Measurements from ENCODE around the gene ELOVL5.

Gene ELOVL5, protein sequence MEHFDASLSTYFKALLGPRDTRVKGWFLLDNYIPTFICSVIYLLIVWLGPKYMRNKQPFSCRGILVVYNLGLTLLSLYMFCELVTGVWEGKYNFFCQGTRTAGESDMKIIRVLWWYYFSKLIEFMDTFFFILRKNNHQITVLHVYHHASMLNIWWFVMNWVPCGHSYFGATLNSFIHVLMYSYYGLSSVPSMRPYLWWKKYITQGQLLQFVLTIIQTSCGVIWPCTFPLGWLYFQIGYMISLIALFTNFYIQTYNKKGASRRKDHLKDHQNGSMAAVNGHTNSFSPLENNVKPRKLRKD

DNA sequence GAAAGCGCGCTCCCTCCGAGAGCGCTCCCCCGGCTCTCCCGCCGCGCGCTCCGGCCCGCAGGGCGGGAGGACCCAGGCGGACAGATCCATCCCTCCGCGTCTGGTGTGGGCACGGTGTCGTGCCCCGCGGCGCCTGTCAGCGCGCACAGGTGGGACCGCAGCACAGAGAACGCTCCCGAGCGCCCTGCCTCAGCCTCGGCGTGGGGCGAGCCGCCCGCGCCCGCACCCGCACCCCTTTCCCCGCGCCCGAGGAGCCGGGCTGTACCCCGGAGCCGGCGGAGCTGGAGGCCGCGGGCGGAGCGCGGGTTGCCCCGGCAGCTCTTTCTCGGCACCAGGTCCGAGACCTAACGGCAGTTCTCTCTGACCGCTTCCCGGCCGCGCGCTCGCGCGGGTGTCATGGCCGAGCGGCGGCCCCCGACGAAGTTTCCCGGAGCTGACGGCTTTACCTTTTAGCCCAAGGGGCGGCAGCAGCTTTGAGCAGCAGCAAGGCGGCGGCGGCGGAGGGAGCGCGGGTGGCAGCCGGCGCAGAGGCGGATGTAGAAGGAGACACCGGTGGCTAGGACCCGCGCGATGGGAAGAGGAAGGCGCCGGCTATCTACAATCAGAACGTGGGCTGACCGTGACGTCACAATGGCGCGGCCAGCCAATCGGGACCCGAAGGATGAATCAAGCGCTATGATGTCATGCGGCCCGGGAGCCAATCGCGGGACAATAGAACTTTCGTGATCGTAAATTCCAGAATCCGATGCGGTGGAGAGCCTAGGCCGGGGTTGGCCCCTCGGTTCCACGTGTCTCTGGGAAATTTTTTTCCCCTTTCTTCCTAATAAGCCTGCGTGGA, at the start of gene ELOVL5:
Gene ELOVL5 (minus strand): TSS at position 580 of the 838 bp plus-strand sequence. CDS start 53,251 bp downstream, outside the sequence.
- TF ChIP-seq, protein P1, sequence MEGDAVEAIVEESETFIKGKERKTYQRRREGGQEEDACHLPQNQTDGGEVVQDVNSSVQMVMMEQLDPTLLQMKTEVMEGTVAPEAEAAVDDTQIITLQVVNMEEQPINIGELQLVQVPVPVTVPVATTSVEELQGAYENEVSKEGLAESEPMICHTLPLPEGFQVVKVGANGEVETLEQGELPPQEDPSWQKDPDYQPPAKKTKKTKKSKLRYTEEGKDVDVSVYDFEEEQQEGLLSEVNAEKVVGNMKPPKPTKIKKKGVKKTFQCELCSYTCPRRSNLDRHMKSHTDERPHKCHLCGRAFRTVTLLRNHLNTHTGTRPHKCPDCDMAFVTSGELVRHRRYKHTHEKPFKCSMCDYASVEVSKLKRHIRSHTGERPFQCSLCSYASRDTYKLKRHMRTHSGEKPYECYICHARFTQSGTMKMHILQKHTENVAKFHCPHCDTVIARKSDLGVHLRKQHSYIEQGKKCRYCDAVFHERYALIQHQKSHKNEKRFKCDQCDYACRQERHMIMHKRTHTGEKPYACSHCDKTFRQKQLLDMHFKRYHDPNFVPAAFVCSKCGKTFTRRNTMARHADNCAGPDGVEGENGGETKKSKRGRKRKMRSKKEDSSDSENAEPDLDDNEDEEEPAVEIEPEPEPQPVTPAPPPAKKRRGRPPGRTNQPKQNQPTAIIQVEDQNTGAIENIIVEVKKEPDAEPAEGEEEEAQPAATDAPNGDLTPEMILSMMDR (IDR thresholded peaks at IDR 0.05), result no peak

DNA sequence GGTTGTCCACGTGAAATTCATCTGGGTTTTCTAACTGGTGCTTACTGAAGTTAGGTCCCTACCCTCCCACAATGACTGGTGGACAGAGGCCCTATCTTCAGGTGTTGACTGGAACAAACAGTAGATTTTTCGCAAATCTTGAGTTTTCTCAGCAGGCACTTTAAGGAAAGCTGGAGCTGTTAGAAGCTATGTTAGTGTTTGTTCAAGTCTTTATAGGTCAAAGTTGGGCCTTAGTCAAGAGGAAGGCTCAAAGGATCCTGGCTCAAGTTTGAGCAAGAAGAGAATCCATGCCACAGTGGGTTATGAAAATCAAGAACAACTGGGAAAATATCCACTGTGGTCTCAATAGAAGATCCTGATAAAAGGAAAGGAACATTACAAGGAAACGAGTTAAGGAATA, 48.5 kb upstream of the ELOVL5 start:
- TF ChIP-seq, protein P1 (IDR thresholded peaks at IDR 0.05), result no peak

DNA sequence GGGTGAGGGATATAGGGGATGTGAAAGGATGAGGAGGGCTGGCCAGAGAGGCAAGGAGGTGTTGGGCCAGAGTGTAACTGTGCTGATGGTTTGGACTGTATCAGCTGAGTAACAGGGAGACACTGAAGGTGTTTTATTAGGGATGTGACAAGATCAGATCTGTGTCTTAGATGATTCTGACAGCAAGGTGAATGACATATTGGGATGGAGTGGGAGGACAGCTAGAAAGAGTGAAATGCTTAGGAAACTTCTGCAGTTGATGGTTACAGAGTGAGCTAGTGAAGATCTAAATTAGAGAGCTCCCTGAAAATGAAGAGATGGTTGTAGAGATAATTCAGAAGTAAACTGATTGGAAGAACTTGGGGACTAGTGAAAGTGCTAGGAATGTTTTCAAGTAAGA, 47.2 kb upstream of the ELOVL5 start:
- TF ChIP-seq, protein P1 (IDR thresholded peaks at IDR 0.05), result no peak

DNA sequence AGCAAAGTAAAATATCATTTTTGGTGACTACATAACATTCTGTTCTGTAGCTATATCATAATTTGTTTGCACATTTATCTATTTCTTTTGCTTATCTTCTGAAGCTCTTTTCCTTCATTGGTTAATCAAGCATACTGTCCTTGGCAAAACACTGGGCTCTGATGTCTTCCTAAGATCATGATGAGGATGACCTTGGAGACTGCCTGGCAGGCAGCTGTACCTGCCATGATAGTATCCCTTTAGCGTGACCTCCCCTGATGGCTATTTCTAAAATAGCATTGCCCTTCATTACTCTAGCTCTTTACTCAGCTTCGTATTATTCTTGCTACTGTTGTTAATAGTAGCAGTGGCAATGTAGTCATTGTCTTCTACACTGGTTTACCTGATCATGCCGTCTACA, 46.0 kb upstream of the ELOVL5 start:
- TF ChIP-seq, protein P1 (IDR thresholded peaks at IDR 0.05), result no peak

DNA sequence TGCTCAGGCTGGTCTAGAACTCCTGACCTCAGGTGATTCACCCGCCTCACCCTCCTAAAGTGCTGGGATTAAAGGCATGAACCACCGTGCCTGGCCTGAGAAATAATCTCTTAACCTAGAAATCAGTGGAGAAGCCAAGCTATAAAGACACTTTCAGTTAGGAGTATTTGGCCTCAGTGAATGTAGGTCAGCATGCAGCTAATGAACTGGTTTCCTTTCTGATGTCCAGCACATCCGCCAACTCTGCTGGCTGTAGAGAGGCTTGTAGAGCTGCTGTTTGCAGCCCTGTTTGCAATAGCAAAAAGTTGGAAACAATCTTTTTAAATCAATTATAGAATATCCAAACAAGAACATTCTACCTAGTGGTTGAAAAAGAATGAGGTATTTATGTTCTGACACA, 42.4 kb upstream of the ELOVL5 start:
- TF ChIP-seq, protein P1 (IDR thresholded peaks at IDR 0.05), result no peak

DNA sequence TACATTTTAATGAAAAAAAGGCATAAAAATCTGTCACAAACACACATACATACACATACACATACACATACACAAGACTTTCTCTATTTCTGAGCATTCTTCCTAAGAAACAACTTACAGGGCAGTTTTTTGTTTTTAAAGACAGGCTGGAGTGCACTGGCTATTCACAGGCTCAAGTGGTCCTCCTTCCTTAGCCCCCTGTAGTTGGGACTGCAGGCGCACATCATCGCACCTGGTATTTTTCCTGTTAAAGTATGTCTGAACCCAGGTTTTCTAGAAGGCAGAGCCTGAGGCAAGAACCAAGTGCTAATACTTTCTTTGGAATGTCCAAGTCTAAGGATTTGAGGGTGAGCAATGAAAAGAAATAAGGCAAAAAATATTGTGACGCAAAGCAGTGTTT, 41.3 kb upstream of the ELOVL5 start:
- TF ChIP-seq, protein P1 (IDR thresholded peaks at IDR 0.05), result no peak

DNA sequence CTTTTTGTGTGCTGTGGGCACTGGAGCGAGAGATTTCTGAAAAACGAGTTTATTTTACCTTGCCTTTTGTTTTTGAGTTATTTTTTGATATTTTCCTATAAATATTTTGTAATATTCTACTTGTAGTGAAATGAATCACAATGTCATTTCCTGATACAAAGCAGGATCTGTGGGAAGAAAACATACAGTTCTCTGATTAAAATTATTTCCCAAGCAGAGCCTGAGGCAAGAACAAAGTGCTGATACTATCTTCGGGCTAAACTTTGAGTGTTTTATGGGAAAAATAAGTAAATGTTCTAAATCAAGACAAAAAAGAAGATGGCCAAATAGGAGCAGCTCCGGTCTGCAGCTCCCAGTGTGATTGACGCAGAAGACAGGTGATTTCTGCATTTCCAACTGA, 33.7 kb upstream of the ELOVL5 start:
- TF ChIP-seq, protein P1 (IDR thresholded peaks at IDR 0.05), result no peak
